Nucleus accumbens (tissue), 56 donors: ENCODE results near the gene SEMA6A.

Experiments used
- DNase-seq, 56 donors: peaks; one replicate each; lab custom pipeline; 2025; lab: John Stamatoyannopoulos, UW

Gene SEMA6A

GRCh38 chr5:116442931-116443551 is 131.6 kb downstream of the SEMA6A start:
- DNase-seq: no peak

GRCh38 chr5:116442095-116442534 is 132.5 kb downstream of the SEMA6A start:
- peak in 20 of 56 donors; percentile 9 to 53 (median 23) for DNase-seq

DNA sequence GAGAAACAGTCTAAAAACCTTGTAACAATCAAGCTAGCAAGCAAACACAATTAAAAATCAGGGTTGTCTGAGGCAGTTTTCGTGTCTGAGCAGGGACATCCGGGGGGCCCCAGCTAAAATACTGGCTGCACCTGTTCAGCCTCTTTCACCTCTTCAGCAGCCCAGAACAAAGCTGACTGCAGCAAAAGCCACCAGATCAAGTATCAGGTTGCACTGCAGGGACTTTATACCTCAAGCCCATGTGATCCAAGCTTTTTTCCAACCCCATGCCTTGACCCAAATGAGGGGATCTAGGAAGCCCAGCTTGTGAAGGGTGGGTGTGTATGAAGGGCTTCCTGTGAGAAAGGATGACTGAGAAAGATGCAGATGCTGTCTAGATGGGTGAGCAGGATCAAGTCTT is 133.4 kb downstream of the SEMA6A start:
- DNase-seq: no peak

DNA sequence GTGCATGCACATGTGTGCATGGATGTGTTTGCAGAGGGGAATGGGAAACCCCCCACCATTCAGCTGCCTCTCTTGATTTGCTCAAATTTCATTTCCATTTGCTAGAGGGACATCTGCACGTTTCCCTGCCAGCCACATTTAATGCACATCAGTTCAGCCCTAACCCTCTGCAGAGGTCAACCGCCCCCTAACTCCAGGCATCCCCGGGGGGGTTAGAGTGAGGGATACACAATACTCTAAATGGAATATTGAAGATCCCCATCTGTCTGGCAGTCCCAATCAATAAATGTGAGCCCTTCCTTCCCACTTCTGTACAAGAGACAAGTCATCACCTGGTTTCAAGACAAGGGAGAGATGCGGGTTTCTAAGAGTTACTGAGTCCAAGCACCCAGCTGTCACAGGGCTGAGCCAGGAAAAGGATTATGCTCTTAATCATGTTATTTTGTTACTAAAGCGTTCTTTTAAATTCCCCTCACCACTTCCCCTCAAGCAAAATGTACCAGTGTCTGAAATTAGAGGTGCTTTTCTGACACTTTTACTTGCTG is 134.1 kb downstream of the SEMA6A start:
- no peak for DNase-seq

DNA sequence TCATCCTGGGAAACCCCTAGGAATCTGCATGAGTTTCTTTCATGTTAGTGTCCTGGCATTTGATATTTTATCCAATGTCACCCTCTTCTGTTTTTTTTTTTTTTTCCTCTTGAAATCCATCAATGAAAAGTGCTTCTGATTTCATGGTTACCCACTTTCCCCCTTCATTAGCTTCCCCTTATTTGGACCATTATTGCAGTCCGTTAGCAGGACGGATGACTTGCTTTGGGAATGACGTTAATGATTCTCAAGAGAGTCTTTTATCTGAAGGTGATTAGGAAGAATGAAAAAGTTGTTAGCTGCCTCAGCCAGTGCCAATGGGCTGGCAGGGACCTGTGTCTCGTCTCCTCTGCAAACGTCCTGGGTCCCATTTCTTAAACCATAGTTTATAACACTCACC is 134.7 kb downstream of the SEMA6A start:
- no peak for DNase-seq

DNA sequence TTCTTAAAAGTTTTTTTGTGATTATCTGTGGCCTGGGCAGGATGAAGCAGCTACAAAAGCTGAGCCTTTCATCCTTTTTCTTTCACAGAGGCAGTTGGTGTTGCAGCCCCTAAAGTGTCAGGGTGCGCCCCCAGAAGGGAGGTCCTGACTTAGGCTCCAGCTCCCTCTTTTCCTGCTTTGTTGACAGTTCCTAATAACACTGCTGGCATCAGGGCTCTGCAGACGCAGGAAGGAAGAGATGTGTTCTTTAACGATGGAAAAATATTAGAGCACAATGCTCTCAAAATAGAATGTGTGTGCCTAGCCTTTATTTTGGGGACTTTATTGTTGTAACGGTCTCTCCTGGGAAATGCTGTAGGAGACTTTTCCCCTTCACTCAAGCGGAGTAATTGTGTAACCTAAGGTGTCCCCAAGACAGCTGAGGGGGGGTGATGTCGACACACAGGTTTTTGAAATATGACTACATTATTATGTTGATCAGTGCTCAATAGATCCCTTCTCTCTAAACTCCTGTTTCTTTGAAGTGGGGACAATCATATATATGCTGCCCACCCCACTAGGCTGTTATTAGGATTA is 135.6 kb downstream of the SEMA6A start:
- DNase-seq: no peak

DNA sequence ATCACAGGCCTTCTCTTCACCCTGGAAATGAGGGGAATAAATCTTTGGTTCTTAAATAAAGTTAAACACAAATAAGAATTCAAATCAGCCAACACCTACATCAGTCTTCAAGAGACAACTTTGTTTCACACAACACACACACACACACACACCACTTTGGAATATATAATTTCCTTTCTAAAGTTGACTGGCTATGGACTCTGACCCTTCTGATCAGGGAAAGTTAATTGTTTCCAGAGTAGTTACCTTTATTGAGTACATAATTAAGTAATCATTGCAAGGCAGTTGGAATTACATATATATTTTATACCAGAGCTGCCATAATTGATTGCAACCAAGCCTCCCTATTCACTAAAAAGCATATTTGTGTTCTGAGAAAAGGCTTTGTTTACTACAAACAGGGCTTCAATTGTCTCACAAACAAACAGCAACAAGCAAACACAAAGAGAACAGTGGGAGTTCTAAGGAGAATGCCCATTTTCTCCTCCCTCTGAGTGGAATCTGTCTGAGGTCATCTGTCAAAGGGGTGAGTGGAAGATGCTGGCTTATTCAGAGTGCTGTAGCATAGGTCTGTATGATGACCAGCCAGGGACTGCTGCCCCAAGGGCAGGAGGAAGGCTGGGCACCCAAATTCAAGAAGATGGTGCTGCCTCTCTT is 136.6 kb downstream of the SEMA6A start:
- DNase-seq: peak in 6 of 56 donors; percentile 11 to 27 (median 20)

- no peak for DNase-seq
Measured at GRCh38 chr5:116437351-116437705, 137.3 kb downstream of the SEMA6A start.

- DNase-seq: no peak
Measured at GRCh38 chr5:116436674-116437350, 137.8 kb downstream of the SEMA6A start.

- DNase-seq: peak in 23 of 56 donors; percentile 9 to 49 (median 28)
Measured at GRCh38 chr5:116428966-116429365, 145.7 kb downstream of the SEMA6A start.

- DNase-seq: no peak
Measured at GRCh38 chr5:116428413-116428812, 146.2 kb downstream of the SEMA6A start.

DNA sequence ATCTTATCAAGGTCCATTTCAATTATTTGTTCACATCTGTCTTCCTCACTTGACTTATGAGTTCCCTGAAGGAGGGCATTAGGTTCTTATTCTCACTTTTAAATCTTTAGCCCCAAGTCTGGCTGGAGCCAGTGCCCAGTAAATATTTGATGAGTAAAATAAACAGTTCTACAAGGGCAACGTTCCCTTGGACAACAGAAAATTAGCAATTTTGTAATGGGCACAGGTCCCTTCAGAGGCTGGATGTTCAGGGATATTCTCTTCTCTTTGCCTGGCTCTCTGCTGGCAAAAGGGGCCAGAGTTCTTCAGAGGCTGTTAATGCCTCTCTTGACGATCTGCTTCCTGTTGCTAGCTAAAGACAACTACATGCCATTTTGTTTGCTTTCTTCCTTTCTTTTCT is 149.7 kb downstream of the SEMA6A start:
- no peak for DNase-seq

- no peak for DNase-seq
Measured at GRCh38 chr5:116424258-116424615, 150.4 kb downstream of the SEMA6A start.

DNA sequence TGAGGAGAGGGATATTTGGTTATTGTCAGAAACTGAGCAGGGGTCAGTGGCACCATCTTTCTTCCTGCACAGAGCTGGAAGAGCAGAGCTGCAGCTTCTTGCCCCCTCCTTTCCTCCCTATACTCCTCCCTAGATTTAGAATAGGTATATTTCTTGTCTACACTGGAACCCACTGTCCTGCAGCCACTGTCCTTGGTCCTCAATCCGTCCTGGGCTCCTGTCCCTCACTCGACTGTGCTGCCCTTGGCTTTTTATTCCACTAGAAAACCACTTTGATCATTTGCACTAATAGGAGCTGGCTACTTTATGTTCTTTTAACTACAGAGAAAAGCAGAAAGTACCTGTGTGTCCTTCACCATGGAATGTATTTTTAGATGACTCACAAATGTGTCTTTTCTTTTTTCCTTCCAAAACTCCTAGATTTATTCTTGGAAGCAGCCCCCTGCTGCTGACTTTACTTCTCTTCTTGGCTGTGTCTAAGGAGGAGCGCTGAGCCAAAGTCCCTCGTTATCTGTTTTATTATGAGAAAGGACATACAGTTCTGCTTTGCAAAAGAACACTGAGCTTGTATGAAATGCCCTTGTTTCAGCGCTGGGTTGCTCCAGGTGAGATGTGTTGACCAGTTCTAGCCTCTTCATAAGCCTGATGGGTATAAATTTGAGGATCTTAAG is 150.9 kb downstream of the SEMA6A start:
- DNase-seq: no peak

DNA sequence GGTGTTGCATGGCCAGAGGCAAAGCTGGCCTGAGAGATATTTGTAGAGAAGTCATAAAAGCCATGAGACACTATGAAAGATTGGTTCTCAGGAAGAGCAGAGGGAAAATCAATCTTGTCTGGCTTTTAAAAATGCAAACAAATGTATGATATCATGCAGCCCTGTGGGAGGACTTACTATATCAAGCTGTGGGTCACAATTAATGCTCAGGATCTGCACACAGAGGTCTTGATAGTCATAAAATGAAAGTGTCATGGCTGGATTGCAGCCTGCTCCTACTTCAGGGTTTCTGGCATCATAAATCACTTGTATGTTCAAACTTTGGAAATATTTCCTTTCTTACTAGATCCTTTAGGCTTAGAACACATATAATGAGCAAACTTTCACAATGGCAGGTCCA is 151.5 kb downstream of the SEMA6A start:
- DNase-seq: no peak

- no peak for DNase-seq
Measured at GRCh38 chr5:116421080-116421629, 153.5 kb downstream of the SEMA6A start.

GRCh38 chr5:116420540-116420939 is 154.1 kb downstream of the SEMA6A start:
- no peak for DNase-seq

DNA sequence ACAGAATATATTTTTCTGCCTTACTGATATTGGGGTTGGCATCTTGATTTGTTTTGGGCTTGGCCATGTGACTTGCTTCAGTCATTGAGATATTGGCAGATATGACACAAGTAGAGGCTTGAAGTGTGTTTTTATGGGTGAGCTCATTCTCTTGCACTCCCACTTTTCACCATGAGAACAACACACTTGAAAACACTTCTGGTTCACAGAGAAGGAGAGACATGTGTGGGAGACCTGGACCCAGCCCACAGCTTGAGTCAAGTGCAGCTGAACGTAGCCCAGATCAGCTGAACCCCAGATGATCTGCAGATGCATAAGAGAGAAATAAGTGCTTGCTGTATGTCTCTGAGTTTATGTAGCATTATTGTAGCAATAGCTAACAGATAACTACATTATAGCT is 155.4 kb downstream of the SEMA6A start:
- no peak for DNase-seq

DNA sequence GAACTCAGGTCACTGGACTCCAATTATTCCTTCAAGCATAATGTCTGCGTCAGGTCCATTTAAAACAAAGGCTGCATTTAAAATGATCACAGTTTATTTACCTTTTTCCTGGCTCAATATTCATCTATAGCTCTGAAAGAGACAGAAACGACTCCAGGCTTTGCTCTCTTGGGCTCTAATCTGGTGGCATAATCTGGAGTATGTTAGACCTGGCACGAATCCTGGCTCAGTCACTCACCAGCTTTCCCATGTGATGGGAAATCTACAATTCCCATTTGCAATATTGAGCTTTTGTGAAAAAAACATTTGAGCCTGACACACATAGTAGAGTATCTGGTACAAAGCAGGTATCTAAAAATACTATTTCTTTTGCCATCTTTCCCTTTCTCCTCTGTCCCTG is 155.8 kb downstream of the SEMA6A start:
- no peak for DNase-seq

- no peak for DNase-seq
Measured at GRCh38 chr5:116418016-116418415, 156.6 kb downstream of the SEMA6A start.
